Peyer's patch (tissue), 4 donors: ENCODE results near the gene RFFL. TPM values are rescaled to one million over a fixed set of nuclear protein-coding genes. Genes with fewer than 3 reads are reported as not detected.

ENCODE experiments used
- DNase-seq, 3 donors: peaks; one replicate each; pipeline ENCODE4 v3.0.0-alpha.2; 2017 to 2019
- H3K27ac ChIP-seq, 4 donors: fragments of 200-600 bp; sonication (generic); one replicate each; pipeline ENCODE4 v1.5.1; 2016 to 2019
- H3K27me3 ChIP-seq, 2 donors: fragments of 200-600 bp; sonication (generic); one replicate each; pipeline ENCODE4 v1.5.1; 2019
- H3K36me3 ChIP-seq, 3 donors: fragments of 200-600 bp; sonication (generic); one replicate each; pipeline ENCODE4 v1.5.1; 2016 to 2019
- H3K4me1 ChIP-seq, 4 donors: fragments of 200-600 bp; sonication (generic); one replicate each; pipeline ENCODE4 v1.5.1; 2016 to 2019
- H3K4me3 ChIP-seq, 4 donors: fragments of 200-600 bp; sonication (generic); 1 replicate in 3 of 4; 2 replicates in 1 of 4; pipeline ENCODE4 v1.5.1; 2016 to 2019; ENCODE audit warnings: mild to moderate bottlenecking in 1 of 4
- H3K9me3 ChIP-seq, 4 donors: fragments of 200-600 bp; sonication (generic); one replicate each; pipeline ENCODE4 v1.5.1; 2016 to 2019; ENCODE audit warnings: mild to moderate bottlenecking in 1 of 4
- POLR2A ChIP-seq, 2 donors: fragments of 450-650 bp; IDR thresholded peaks; one replicate each; pipeline ENCODE4 v1.5.1; 2017; ENCODE audit warnings: antibody characterized with exemption in 2 of 2, mild to moderate bottlenecking in 2 of 2, moderate library complexity in 2 of 2
- total RNA-seq, 4 donors: library from RNA; depleted of rRNA; stranded (reverse); fragments of >200 nt; gene quantifications; one replicate each; pipeline ENCODE4 v1.1.0, GENCODE V29; 2016
- TF ChIP-seq, protein P1 (sequence below), 6 experiments: fragments of 450-650 bp in 4 of 6; fragments of 200-600 bp in 2 of 6; sonication (generic) in 1 of 6; IDR thresholded peaks; one replicate each; pipeline ENCODE4 v1.5.1; 2017 to 2019; ENCODE audit warnings: antibody characterized with exemption in 6 of 6, mild to moderate bottlenecking in 3 of 6, moderate library complexity in 1 of 6

RFFL gene
- total RNA-seq, 4 donors from 2014 or later: 33.0 to 76.7 (median 43.0) TPM

- DNase-seq: no peak
Observed at GRCh38 chr17:35051579-35052240, 11.8 kb downstream of the RFFL start.

DNA sequence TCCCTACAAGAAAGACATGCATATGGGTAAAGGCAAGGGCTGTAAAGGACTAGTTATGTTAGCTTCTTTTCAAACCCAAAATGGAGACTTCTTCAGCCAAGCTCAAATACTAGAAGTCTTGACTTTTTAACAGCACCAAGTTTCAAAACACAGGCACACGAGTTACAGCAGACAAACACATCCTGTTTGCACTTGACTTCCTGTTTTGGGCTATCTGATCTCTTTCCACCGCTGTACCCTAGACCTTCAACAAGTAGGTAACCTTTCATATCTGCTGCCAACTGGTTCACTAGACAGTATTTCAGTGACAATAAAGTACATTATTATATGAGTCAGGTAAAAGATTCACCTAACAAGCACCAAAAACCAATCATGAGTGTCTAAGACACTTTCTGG is 12.3 kb downstream of the RFFL start:
- TF ChIP-seq, protein P1, sequence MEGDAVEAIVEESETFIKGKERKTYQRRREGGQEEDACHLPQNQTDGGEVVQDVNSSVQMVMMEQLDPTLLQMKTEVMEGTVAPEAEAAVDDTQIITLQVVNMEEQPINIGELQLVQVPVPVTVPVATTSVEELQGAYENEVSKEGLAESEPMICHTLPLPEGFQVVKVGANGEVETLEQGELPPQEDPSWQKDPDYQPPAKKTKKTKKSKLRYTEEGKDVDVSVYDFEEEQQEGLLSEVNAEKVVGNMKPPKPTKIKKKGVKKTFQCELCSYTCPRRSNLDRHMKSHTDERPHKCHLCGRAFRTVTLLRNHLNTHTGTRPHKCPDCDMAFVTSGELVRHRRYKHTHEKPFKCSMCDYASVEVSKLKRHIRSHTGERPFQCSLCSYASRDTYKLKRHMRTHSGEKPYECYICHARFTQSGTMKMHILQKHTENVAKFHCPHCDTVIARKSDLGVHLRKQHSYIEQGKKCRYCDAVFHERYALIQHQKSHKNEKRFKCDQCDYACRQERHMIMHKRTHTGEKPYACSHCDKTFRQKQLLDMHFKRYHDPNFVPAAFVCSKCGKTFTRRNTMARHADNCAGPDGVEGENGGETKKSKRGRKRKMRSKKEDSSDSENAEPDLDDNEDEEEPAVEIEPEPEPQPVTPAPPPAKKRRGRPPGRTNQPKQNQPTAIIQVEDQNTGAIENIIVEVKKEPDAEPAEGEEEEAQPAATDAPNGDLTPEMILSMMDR (IDR thresholded peaks at IDR 0.05): no peak
- TF ChIP-seq POLR2A (IDR thresholded peaks at IDR 0.05): no peak
- H3K27me3 ChIP-seq: no peaks in the 10 kb centered on the region
- peak in 1 of 3 donors; percentile 39 for DNase-seq
- peak overlapping the region in 1 of 4 donors; percentile 28 for H3K4me3 ChIP-seq
- no peaks in the 10 kb centered on the region for H3K36me3 ChIP-seq
- peak overlapping the region; percentile 55 to 82 (median 76) for H3K27ac ChIP-seq
- peaks cover 9 to 37% (median 21%) of the 10 kb centered on the region in 4 donors for H3K4me1 ChIP-seq
- H3K9me3 ChIP-seq: no peaks in the 10 kb centered on the region

More at GRCh38 chr17:35051579-35052240, 11.8 kb downstream of the RFFL start:
- H3K36me3 ChIP-seq: no peaks in the 10 kb centered on the region
- peak overlapping the region; percentile 55 to 82 (median 76) for H3K27ac ChIP-seq
- TF ChIP-seq POLR2A (IDR thresholded peaks at IDR 0.05): no peak
- TF ChIP-seq, protein P1 (IDR thresholded peaks at IDR 0.05): no peak
- H3K4me3 ChIP-seq: peak overlapping the region in 1 of 4 donors; percentile 28
- H3K4me1 ChIP-seq: peaks cover 9 to 36% (median 19%) of the 10 kb centered on the region in 4 donors
- no peaks in the 10 kb centered on the region for H3K9me3 ChIP-seq
- no peaks in the 10 kb centered on the region for H3K27me3 ChIP-seq

- no peak for DNase-seq
- TF ChIP-seq, protein P1 (IDR thresholded peaks at IDR 0.05): no peak
- TF ChIP-seq POLR2A (IDR thresholded peaks at IDR 0.05): no peak
- Histone ChIP-seq H3K27me3 (no peaks in the 10 kb centered on the region), H3K9me3 (no peaks in the 10 kb centered on the region), H3K36me3 (no peaks in the 10 kb centered on the region), H3K27ac (peak overlapping the region; percentile 29 to 80 (median 64)), H3K4me1 (peaks cover 9 to 45% (median 25%) of the 10 kb centered on the region in 4 donors), H3K4me3 (no peak overlapping the region)
Observed at GRCh38 chr17:35050170-35050569, 13.3 kb downstream of the RFFL start.

DNA sequence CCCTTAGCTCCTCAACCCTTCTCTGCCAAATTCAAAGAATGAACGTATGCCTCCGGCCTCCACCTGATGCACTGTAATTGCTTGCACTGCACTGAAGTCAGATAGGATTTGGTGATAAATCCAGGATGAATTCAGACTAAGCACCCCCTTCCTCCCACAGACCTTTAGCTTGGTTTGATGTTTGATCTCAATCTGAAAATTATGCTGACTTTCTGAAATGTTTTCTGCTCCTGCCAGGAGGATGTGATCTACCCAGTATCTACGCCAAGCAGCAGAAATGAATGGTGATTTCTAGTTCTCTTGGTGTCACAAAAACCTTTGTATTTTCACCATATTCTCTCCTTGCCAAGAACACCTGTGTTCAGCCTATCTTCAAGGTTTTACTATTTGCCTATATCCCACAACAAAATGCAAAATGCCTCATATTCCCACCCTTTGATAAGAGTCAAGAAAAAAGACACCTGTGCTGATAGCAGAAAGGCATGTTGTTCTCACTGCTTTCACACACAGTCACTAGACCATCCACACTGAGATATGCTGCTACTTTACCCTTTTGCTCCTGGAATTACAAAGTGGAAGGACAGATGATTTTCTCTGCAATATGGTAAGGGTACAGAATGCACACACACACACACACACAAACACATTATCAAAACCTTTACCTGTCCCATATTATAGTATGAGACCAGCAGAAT is 14.7 kb downstream of the RFFL start:
- H3K9me3 ChIP-seq: no peaks in the 10 kb centered on the region
- H3K36me3 ChIP-seq: no peaks in the 10 kb centered on the region
- TF ChIP-seq, protein P1 (IDR thresholded peaks at IDR 0.05): no peak
- no peak for TF ChIP-seq POLR2A (IDR thresholded peaks at IDR 0.05)
- peaks cover 9 to 45% (median 25%) of the 10 kb centered on the region in 4 donors for H3K4me1 ChIP-seq
- H3K4me3 ChIP-seq: no peak overlapping the region
- DNase-seq: no peak
- peak overlapping the region in 2 of 4 donors; percentile 57 to 80 for H3K27ac ChIP-seq
- H3K27me3 ChIP-seq: no peaks in the 10 kb centered on the region

DNA sequence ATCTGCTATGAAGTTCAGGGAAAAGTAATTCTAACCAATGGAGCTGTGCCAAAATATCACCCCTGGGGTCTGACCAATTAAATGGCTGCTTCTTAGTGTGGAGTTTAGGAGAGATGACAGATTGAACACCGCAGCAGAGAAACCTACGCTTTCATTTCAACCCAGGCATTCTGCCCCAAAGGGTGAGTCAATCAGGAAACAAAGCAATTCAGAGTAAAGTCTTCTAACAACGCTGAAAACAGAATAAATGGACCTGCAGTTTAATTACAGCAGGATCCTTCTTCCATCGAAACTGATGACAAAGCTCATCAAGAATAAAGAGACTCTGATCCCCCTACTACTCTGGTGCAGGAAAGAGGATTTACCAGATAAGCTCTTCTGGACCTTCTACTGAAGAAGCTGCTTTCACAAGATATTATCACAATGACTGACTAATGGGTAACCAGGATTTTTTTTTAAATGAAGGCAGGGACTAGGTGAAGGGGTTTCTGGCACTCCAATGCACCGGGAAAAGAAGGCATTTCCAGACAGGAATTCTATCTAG is 16.7 kb downstream of the RFFL start:
- TF ChIP-seq, protein P1 (IDR thresholded peaks at IDR 0.05): no peak
- no peak for TF ChIP-seq POLR2A (IDR thresholded peaks at IDR 0.05)
- peak overlapping the region; percentile 55 to 74 (median 56) for H3K27ac ChIP-seq
- no peaks in the 10 kb centered on the region for H3K27me3 ChIP-seq
- no peaks in the 10 kb centered on the region for H3K36me3 ChIP-seq
- no peaks in the 10 kb centered on the region for H3K9me3 ChIP-seq
- H3K4me1 ChIP-seq: peaks cover 5 to 34% (median 19%) of the 10 kb centered on the region in 4 donors
- peak overlapping the region in 2 of 4 donors; percentile 3 to 5 for H3K4me3 ChIP-seq
- peak in 1 of 3 donors; percentile 33 for DNase-seq
